HEK293T (cell line): ENCODE results near the gene CHPF2.

Experiments
- CTCF ChIA-PET: fragments of 350-600 bp; formaldehyde crosslinking; extraction: SDS; loops from one replicate; lab custom pipeline; 2021; ENCODE audit warnings: antibody characterized with exemption, inconsistent platforms; lab: Yijun Ruan, JAX
- POLR2A ChIA-PET: fragments of 350-600 bp; formaldehyde crosslinking; extraction: SDS; loops from one replicate; lab custom pipeline; 2020; ENCODE audit warnings: antibody characterized with exemption, inconsistent platforms; lab: Yijun Ruan, JAX
- DNase-seq: peaks from one replicate; pipeline ENCODE4 v3.0.0; 2012; ENCODE audit warnings: mixed read lengths; ENCODE audit errors: extremely low spot score
- ARNT ChIP-seq: fragments of 450-650 bp; IDR thresholded peaks from 2 replicates; pipeline ENCODE4 v1.6.1; 2017; ENCODE audit warnings: mild to moderate bottlenecking
- BHLHE40 ChIP-seq: fragments of 450-650 bp; IDR thresholded peaks from 2 replicates; pipeline ENCODE4 v1.6.1; 2016; ENCODE audit warnings: mild to moderate bottlenecking, moderate library complexity, borderline replicate concordance
- CTBP1 ChIP-seq: fragments of 450-650 bp; IDR thresholded peaks from 2 replicates; pipeline ENCODE4 v1.6.1; 2016; ENCODE audit warnings: borderline replicate concordance
- ELF4 ChIP-seq: fragments of 450-650 bp; IDR thresholded peaks from 2 replicates; pipeline ENCODE4 v1.6.1; 2017; ENCODE audit warnings: antibody characterized with exemption
- FOXA1 ChIP-seq: fragments of 450-650 bp; IDR thresholded peaks from 2 replicates; pipeline ENCODE4 v1.6.1; 2016; ENCODE audit warnings: mild to moderate bottlenecking
- FOXK2 ChIP-seq: fragments of 450-650 bp; IDR thresholded peaks from 2 replicates; pipeline ENCODE4 v1.6.1; 2016; ENCODE audit warnings: mild to moderate bottlenecking
- FOXM1 ChIP-seq: fragments of 450-650 bp; IDR thresholded peaks from 2 replicates; pipeline ENCODE4 v1.6.1; 2017; ENCODE audit warnings: mild to moderate bottlenecking, borderline replicate concordance
- HDGF ChIP-seq: fragments of 450-650 bp; IDR thresholded peaks from 2 replicates; pipeline ENCODE4 v1.6.1; 2017; ENCODE audit warnings: antibody characterized with exemption, borderline replicate concordance
- L3MBTL2 ChIP-seq: fragments of 450-650 bp; conservative IDR thresholded peaks from 2 replicates; pipeline ENCODE4 v1.6.1; 2016; ENCODE audit warnings: mild to moderate bottlenecking
- LEF1 ChIP-seq: fragments of 450-650 bp; IDR thresholded peaks from 2 replicates; pipeline ENCODE4 v1.6.1; 2017; ENCODE audit warnings: mild to moderate bottlenecking, borderline replicate concordance
- NFRKB ChIP-seq: fragments of 450-650 bp; IDR thresholded peaks from 2 replicates; pipeline ENCODE4 v1.6.1; 2016; ENCODE audit warnings: mild to moderate bottlenecking, moderate library complexity
- SP1 ChIP-seq: fragments of 450-650 bp; IDR thresholded peaks from 2 replicates; pipeline ENCODE4 v1.6.1; 2017
- SUZ12 ChIP-seq: fragments of 450-650 bp; IDR thresholded peaks from 2 replicates; pipeline ENCODE4 v1.6.1; 2016; ENCODE audit warnings: mild to moderate bottlenecking
- TARDBP ChIP-seq: fragments of 450-650 bp; IDR thresholded peaks from 2 replicates; pipeline ENCODE4 v1.6.1; 2016
- ZNF384 ChIP-seq: fragments of 450-650 bp; IDR thresholded peaks from 2 replicates; pipeline ENCODE4 v1.6.1; 2016
- TF ChIP-seq, protein P1 (sequence below): fragments of 450-650 bp; IDR thresholded peaks from 2 replicates; pipeline ENCODE4 v1.6.1; 2016

CHPF2 gene

DNA sequence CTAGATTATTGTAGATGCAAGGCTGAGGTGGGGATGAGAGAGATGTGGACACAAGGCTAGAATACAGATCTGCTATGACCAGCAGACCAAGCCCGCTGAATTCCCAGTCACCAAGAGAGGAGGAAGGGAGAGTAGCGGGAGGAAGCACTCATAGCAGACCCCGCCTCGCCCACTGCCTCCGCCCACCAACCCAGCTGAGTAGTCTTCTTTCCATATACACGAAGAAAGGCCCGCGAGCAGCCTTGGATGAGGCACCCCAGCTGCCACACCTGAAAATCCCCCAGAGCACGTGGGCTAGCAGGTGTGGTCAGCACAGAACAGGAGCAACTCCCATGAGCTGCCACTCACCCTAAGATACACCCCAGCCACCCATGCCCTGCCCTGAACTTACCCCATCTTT is 14.1 kb upstream of the CHPF2 start:
- POLR2A ChIA-PET: interaction anchor here (0.9 to 10.6 kb wide), 3 partner anchors 9 to 29 kb away, joined by 3 to 90 read pairs (median 7); partner anchors contain the start of genes ABCF2 and CHPF2
- no peak for DNase-seq
- TF ChIP-seq HDGF: no peak
- TF ChIP-seq SP1: no peak
- TF ChIP-seq NFRKB: no peak
- no peak for TF ChIP-seq FOXM1
- TF ChIP-seq BHLHE40: no peak
- no peak for TF ChIP-seq ZNF384
- TF ChIP-seq TARDBP: no peak
- TF ChIP-seq FOXK2: no peak
- no peak for TF ChIP-seq FOXA1
- TF ChIP-seq, protein P1, sequence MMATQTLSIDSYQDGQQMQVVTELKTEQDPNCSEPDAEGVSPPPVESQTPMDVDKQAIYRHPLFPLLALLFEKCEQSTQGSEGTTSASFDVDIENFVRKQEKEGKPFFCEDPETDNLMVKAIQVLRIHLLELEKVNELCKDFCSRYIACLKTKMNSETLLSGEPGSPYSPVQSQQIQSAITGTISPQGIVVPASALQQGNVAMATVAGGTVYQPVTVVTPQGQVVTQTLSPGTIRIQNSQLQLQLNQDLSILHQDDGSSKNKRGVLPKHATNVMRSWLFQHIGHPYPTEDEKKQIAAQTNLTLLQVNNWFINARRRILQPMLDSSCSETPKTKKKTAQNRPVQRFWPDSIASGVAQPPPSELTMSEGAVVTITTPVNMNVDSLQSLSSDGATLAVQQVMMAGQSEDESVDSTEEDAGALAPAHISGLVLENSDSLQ: no peak
- no peak for TF ChIP-seq SUZ12
- no peak for TF ChIP-seq ELF4
- no peak for TF ChIP-seq CTBP1
- no peak for TF ChIP-seq LEF1
- CTCF ChIA-PET: no interaction called here

DNA sequence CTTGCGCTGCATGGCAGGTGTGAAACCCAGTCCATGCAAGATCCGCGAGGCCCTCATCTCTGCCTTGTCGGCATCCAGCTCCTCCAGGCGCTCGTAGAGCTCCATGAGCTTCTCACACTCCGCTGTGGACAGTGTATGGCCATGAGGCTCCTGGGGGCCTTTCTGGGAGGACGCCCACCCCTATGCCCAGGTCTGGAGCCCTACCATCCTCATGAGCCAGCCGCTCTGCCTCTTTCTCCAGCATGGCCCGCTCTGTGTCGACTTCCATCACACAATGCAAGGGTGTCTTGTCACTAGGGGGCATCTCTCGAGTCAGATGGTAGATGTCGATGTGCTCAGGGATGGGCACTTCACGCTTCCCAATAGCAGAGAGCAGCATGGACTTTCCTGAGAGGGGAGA is 8.6 kb upstream of the CHPF2 start:
- CTCF ChIA-PET: interaction anchor here (1.1 kb wide), 1 partner anchor 56 kb away, joined by 3 read pairs; no protein-coding TSS in a partner anchor
- POLR2A ChIA-PET: interaction anchor here (1.2 to 1.8 kb wide), 3 partner anchors 9 to 13 kb away, joined by 3 to 4 read pairs (median 4); partner anchors contain the start of gene CHPF2
- TF ChIP-seq FOXM1: no peak
- no peak for TF ChIP-seq SUZ12
- TF ChIP-seq FOXA1: no peak
- TF ChIP-seq SP1: no peak
- no peak for TF ChIP-seq ARNT
- no peak for TF ChIP-seq L3MBTL2
- TF ChIP-seq, protein P1: no peak
- TF ChIP-seq NFRKB: no peak
- TF ChIP-seq LEF1: no peak
- no peak for TF ChIP-seq ZNF384
- no peak for TF ChIP-seq CTBP1
- TF ChIP-seq FOXK2: no peak
- TF ChIP-seq BHLHE40: no peak
- no peak for TF ChIP-seq TARDBP
- no peak for TF ChIP-seq HDGF
- no peak for TF ChIP-seq ELF4
- no peak for DNase-seq

DNA sequence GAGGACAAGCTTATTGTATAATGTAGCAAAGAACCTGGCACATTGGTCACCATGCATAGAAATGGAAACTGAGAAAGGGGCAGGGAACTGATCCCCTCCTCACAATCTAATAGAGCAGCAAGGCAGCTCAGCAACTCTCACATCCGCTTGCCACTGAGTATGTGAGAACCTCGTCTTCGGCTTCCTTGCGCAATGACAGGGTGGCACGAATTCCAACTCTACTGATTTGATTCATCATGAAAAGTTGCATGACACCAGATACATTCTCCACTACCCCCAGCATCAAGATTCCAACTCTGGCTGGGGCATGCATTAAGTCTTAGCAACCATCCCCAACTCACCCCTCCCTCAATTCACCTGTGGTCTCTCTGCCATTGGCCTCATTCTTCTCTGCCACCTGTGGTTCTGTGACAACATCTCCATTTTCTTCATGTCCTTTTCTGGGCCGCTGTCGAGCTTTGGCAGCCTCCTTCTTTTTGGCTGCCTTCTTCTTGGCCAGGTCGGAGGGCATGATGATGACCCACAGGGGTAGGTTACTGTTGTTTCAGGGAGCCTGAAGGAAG is 6.3 kb upstream of the CHPF2 start:
- DNase-seq: no peak
- ChIA-PET CTCF (interaction anchor here (3.6 kb wide), 1 partner anchor 18 kb away, joined by 26 read pairs; no protein-coding TSS in a partner anchor), POLR2A (interaction anchor here (1.7 to 5.2 kb wide), 4 partner anchors 12 to 47 kb away, joined by 9 to 90 read pairs (median 22); partner anchors contain the start of gene H2BK1)
- TF ChIP-seq HDGF: no peak
- no peak for TF ChIP-seq SP1
- TF ChIP-seq LEF1: no peak
- no peak for TF ChIP-seq NFRKB
- no peak for TF ChIP-seq L3MBTL2
- TF ChIP-seq BHLHE40: no peak
- no peak for TF ChIP-seq ELF4
- no peak for TF ChIP-seq FOXM1
- TF ChIP-seq CTBP1: no peak
- TF ChIP-seq TARDBP: no peak
- no peak for TF ChIP-seq FOXA1
- TF ChIP-seq ARNT: no peak
- no peak for TF ChIP-seq SUZ12
- no peak for TF ChIP-seq FOXK2
- TF ChIP-seq, protein P1: no peak
- TF ChIP-seq ZNF384: no peak

DNA sequence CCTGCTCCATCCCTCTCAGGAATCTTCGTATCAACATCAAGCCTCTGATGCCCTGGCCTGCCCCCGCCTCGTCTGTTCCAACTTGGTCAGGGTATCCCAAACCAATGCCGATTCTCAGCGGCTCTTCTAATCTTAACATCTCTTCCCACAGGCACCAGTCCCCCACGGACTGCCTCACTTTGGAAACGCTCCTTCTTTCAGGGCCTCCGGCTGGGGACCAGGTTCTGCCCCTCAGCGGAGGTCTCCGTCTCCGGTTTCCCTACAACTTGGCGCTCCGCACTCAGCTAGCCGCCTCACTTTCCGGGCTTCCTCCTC is 5.8 kb upstream of the CHPF2 start:
- CTCF ChIA-PET: interaction anchor here (1.2 to 3.6 kb wide), 2 partner anchors 17 to 20 kb away, joined by 4 to 26 read pairs; no protein-coding TSS in a partner anchor
- POLR2A ChIA-PET: interaction anchor here (0.9 to 5.2 kb wide), 15 partner anchors 10 to 312 kb away, joined by 3 to 90 read pairs (median 6); partner anchors contain the start of genes ABCB8, FASTK, H2BK1 and RHEB
- no peak for TF ChIP-seq ELF4
- TF ChIP-seq CTBP1: no peak
- no peak for TF ChIP-seq FOXM1
- no peak for TF ChIP-seq BHLHE40

DNA sequence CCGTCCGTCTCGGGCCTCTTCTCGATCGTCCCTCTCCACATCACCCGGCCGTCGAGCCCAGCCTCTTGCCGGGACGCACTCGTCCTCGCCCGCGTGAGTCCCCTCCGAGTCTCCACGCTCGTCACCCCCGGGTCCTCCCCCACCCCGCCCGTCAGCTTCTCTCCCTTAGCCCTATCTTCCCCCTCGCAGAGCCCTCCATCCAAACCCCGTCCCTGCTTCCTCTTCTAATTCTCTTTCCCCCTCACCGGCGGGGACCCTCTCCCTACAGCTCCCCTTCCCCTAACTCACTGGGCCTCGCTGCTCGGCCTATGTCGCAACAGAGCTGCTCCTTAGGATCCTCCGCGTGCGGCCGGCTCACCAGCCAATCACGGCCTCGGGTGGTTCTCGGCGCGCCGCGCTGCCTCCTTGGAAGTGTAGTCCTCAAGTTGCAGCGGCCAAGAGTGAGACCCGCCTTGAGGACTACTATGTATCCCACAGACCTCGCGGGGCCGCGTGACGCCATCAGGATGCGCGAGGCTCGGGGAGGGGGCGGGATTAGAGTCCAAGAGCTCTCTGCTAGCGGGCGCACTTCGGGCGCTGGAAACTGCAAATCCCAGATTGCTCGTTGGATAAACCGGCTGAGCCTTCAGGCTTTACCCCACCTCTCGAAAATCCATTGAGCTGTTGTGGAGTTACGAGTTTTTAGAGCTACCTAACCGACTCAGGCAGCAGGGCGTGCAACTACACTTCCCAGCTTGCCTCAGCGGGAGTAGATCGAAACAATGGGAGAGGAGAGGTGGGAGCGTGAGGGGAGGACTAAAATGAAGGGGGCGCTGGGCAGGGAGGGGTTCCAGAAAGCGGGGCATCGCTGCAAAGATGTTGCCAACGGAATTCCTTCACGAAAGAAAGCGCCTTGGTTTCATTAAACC is 5.2 kb upstream of the CHPF2 start, which contains the start of gene ABCF2:
Gene ABCF2, minus strand, starts transcription at position 331 of the 908 bp plus-strand sequence. CDS start 747 bp downstream, outside the sequence.
- peak; percentile 100 for DNase-seq
- TF ChIP-seq L3MBTL2: peak; percentile 97
- TF ChIP-seq ZNF384: no peak
- TF ChIP-seq, protein P1: peak; percentile 65
- CTCF ChIA-PET: interaction anchor here (1.0 to 3.6 kb wide), 4 partner anchors 16 to 76 kb away, joined by 3 to 26 read pairs (median 4); no protein-coding TSS in a partner anchor
- POLR2A ChIA-PET: interaction anchor here (0.6 to 5.2 kb wide), 33 partner anchors 9 to 312 kb away, joined by 3 to 90 read pairs (median 4); partner anchors contain the start of genes ABCB8, AGAP3, FASTK and H2BK1

More for the DNA sequence above, 5.8 kb upstream of the CHPF2 start:
- DNase-seq: no peak
